Activated naive CD4-positive, alpha-beta T cell treated with anti-CD3 and anti-CD28 coated beads, Interleukin-2, amount 50 U/mL, for 72 hours (primary cell): Measurements from ENCODE around the gene KRT6C. TPM values are rescaled to one million over a fixed set of nuclear protein-coding genes. Genes with fewer than 3 reads are reported as not detected.

Source experiments
- ATAC-seq, 2 donors: fragments of 150-1000 bp; cut with Tn5 transposase; 2 replicates each; pipeline ENCODE4 v1.10.0; 2021; ENCODE audit warnings: mild to moderate bottlenecking in 2 of 2, moderate library complexity in 2 of 2
- DNase-seq, 2 donors: peaks; one replicate each; pipeline ENCODE4 v3.0.0; 2021 to 2022; ENCODE audit warnings: low spot score in 2 of 2
- H3K27ac Mint-ChIP-seq, 2 donors: one replicate each; pipeline ENCODE4 v1.8.0; 2022; ENCODE audit warnings: mild to moderate bottlenecking in 2 of 2, mixed read lengths in 2 of 2
- H3K36me3 Mint-ChIP-seq, 2 donors: one replicate each; pipeline ENCODE4 v1.8.0; 2022; ENCODE audit warnings: mixed read lengths in 2 of 2
- H3K9me3 Mint-ChIP-seq, 2 donors: one replicate each; pipeline ENCODE4 v1.8.0; 2022; ENCODE audit warnings: mixed read lengths in 2 of 2
- total RNA-seq, 2 donors: library from RNA; stranded (reverse); gene quantifications; one replicate each; pipeline ENCODE4 v1.2.3, GENCODE V29; 2022

The KRT6C gene
- total RNA-seq, 2 donors from 2014 or later, result not detected

- ATAC-seq, result no peak
- no peaks in the 10 kb centered on the region for H3K9me3 Mint-ChIP-seq
- H3K27ac Mint-ChIP-seq, result no peak overlapping the region
Measured at GRCh38 chr12:52433501-52434080, 40.0 kb downstream of the KRT6C start.

GRCh38 chr12:52432559-52433207 is 40.9 kb downstream of the KRT6C start:
- no peaks in the 10 kb centered on the region for H3K9me3 Mint-ChIP-seq
- no peak overlapping the region for H3K27ac Mint-ChIP-seq
- no peaks in the 10 kb centered on the region for H3K36me3 Mint-ChIP-seq
- ATAC-seq (no peak), DNase-seq (no peak)

More at GRCh38 chr12:52433501-52434080, 40.0 kb downstream of the KRT6C start:
- DNase-seq, result no peak
- H3K36me3 Mint-ChIP-seq, result no peaks in the 10 kb centered on the region

- no peaks in the 10 kb centered on the region for H3K9me3 Mint-ChIP-seq
- H3K36me3 Mint-ChIP-seq, result no peaks in the 10 kb centered on the region
- ATAC-seq (no peak), DNase-seq (no peak)
- H3K27ac Mint-ChIP-seq, result no peak overlapping the region
Measured at GRCh38 chr12:52428121-52428520, 45.5 kb downstream of the KRT6C start.

GRCh38 chr12:52427083-52427482 is 46.5 kb downstream of the KRT6C start:
- no peaks in the 10 kb centered on the region for H3K9me3 Mint-ChIP-seq
- H3K27ac Mint-ChIP-seq, result no peak overlapping the region
- no peak for ATAC-seq
- H3K36me3 Mint-ChIP-seq, result no peaks in the 10 kb centered on the region
- no peak for DNase-seq

GRCh38 chr12:52426034-52426433 is 47.6 kb downstream of the KRT6C start:
- Mint-ChIP-seq H3K36me3 (no peaks in the 10 kb centered on the region), H3K27ac (no peak overlapping the region), H3K9me3 (no peaks in the 10 kb centered on the region)
- ATAC-seq, result no peak
- DNase-seq, result no peak

GRCh38 chr12:52425466-52425865 is 48.1 kb downstream of the KRT6C start:
- Mint-ChIP-seq H3K27ac (no peak overlapping the region), H3K36me3 (no peaks in the 10 kb centered on the region), H3K9me3 (no peaks in the 10 kb centered on the region)
- DNase-seq (no peak), ATAC-seq (no peak)

- H3K36me3 Mint-ChIP-seq, result no peaks in the 10 kb centered on the region
- H3K9me3 Mint-ChIP-seq, result no peaks in the 10 kb centered on the region
- ATAC-seq, result no peak
- H3K27ac Mint-ChIP-seq, result no peak overlapping the region
- no peak for DNase-seq
Measured at GRCh38 chr12:52423661-52424500, 49.7 kb downstream of the KRT6C start.

GRCh38 chr12:52423035-52423434 is 50.6 kb downstream of the KRT6C start:
- H3K27ac Mint-ChIP-seq, result no peak overlapping the region
- H3K36me3 Mint-ChIP-seq, result no peaks in the 10 kb centered on the region
- ATAC-seq (no peak), DNase-seq (no peak)
- H3K9me3 Mint-ChIP-seq, result no peaks in the 10 kb centered on the region

- no peak for DNase-seq
- Mint-ChIP-seq H3K9me3 (no peaks in the 10 kb centered on the region), H3K27ac (no peak overlapping the region), H3K36me3 (no peaks in the 10 kb centered on the region)
- no peak for ATAC-seq
Measured at GRCh38 chr12:52419656-52420055, 53.9 kb downstream of the KRT6C start.

GRCh38 chr12:52418576-52419110 is 55.0 kb downstream of the KRT6C start:
- H3K36me3 Mint-ChIP-seq, result no peaks in the 10 kb centered on the region
- ATAC-seq (no peak), DNase-seq (no peak)
- no peak overlapping the region for H3K27ac Mint-ChIP-seq
- no peaks in the 10 kb centered on the region for H3K9me3 Mint-ChIP-seq

Other genes with a start within 250 kb of the KRT6C start
- 1 to 10 TPM in 1 of 2 donors, under 1 TPM in 1; 0.36 to 8.0 TPM for gene KRT7, start 240.6 kb downstream of the KRT6C start, total RNA-seq
- gene KRT86, start 199.2 kb downstream of the KRT6C start, total RNA-seq, result under 1 TPM in 1 of 2 donors, not detected in 1; 0.37 TPM
- not detected for gene KRT81, start 182.3 kb downstream of the KRT6C start, total RNA-seq
- not detected for gene KRT83, start 152.4 kb downstream of the KRT6C start, total RNA-seq
- not detected for gene KRT85, start 106.3 kb downstream of the KRT6C start, total RNA-seq
- not detected for gene KRT84, start 88.2 kb downstream of the KRT6C start, total RNA-seq
- not detected for gene KRT82, start 67.5 kb downstream of the KRT6C start, total RNA-seq
- not detected for gene KRT75, start 39.4 kb downstream of the KRT6C start, total RNA-seq
- gene KRT6B, start 21.7 kb downstream of the KRT6C start, total RNA-seq, result not detected
- gene KRT6A, start 19.5 kb upstream of the KRT6C start, total RNA-seq, result not detected
- gene KRT5, start 46.6 kb upstream of the KRT6C start, total RNA-seq, result not detected
- not detected for gene KRT71, start 79.3 kb upstream of the KRT6C start, total RNA-seq
- not detected for gene KRT74, start 100.0 kb upstream of the KRT6C start, total RNA-seq
- 1 to 10 TPM; 1.4 to 7.7 TPM for gene KRT72, start 127.7 kb upstream of the KRT6C start, total RNA-seq
- gene KRT73, start 144.8 kb upstream of the KRT6C start, total RNA-seq, result 1 to 10 TPM in 1 of 2 donors, under 1 TPM in 1; 0.98 to 4.9 TPM
- gene KRT2, start 178.4 kb upstream of the KRT6C start, total RNA-seq, result not detected
- gene KRT1, start 206.6 kb upstream of the KRT6C start, total RNA-seq, result not detected
- gene KRT77, start 229.7 kb upstream of the KRT6C start, total RNA-seq, result not detected